Activated CD8-positive, alpha-beta memory T cell treated with anti-CD3 and anti-CD28 coated beads for 4 hours (primary cell): ENCODE data around the gene MACROD2.

Source experiments
- DNase-seq, 2 donors: peaks; one replicate each; pipeline ENCODE4 v3.0.0-alpha.2; 2020; ENCODE audit warnings: low read depth in 2 of 2

MACROD2 gene

GRCh38 chr20:14647016-14647415, 651.7 kb downstream of the MACROD2 start:
- DNase-seq: no peak

GRCh38 chr20:14649662-14650061, 654.3 kb downstream of the MACROD2 start:
- no peak for DNase-seq

GRCh38 chr20:14657266-14658005, 662.1 kb downstream of the MACROD2 start:
- DNase-seq: no peak

GRCh38 chr20:14664101-14664500, 668.8 kb downstream of the MACROD2 start:
- no peak for DNase-seq

- DNase-seq: no peak
These were observed 671.4 kb downstream of the MACROD2 start for GRCh38 chr20:14666696-14667095.

GRCh38 chr20:14667226-14667625, 671.9 kb downstream of the MACROD2 start:
- no peak for DNase-seq

GRCh38 chr20:14672066-14672465, 676.8 kb downstream of the MACROD2 start:
- no peak for DNase-seq

GRCh38 chr20:14673164-14673563, 677.8 kb downstream of the MACROD2 start:
- DNase-seq: no peak

- no peak for DNase-seq
These were observed 682.1 kb downstream of the MACROD2 start for GRCh38 chr20:14677455-14677854.

- DNase-seq: no peak
These were observed 689.9 kb downstream of the MACROD2 start for GRCh38 chr20:14685183-14685582.

- no peak for DNase-seq
These were observed 692.0 kb downstream of the MACROD2 start for GRCh38 chr20:14687313-14687712.

GRCh38 chr20:14688005-14688404, 692.7 kb downstream of the MACROD2 start:
- no peak for DNase-seq

GRCh38 chr20:14691994-14692393, 696.7 kb downstream of the MACROD2 start:
- DNase-seq: no peak

GRCh38 chr20:14696478-14696877, 701.2 kb downstream of the MACROD2 start:
- DNase-seq: no peak

GRCh38 chr20:14696937-14697336, 701.6 kb downstream of the MACROD2 start:
- no peak for DNase-seq

GRCh38 chr20:14698125-14698524, 702.8 kb downstream of the MACROD2 start:
- no peak for DNase-seq

- no peak for DNase-seq
These were observed 703.5 kb downstream of the MACROD2 start for GRCh38 chr20:14698605-14699373.

- no peak for DNase-seq
These were observed 705.3 kb downstream of the MACROD2 start for GRCh38 chr20:14700639-14700960.

- DNase-seq: no peak
These were observed 706.0 kb downstream of the MACROD2 start for GRCh38 chr20:14701326-14701725.

GRCh38 chr20:14706555-14706954, 711.2 kb downstream of the MACROD2 start:
- DNase-seq: no peak

GRCh38 chr20:14707026-14707680, 711.8 kb downstream of the MACROD2 start:
- DNase-seq: no peak

- no peak for DNase-seq
These were observed 712.7 kb downstream of the MACROD2 start for GRCh38 chr20:14707865-14708596.
